Stimulated activated CD4-positive, alpha-beta T cell treated with anti-CD3 and anti-CD28 coated beads, TNF-alpha, amount 100 ng/mL, for 24 hours (primary cell): Measurements from ENCODE around the gene EVI2B.
"Not testable (repeated sequence)": the region's sequence is repeated elsewhere in the genome, so short reads cannot be mapped to it uniquely, and the experiment has no call there.

Source experiments
- DNase-seq, 3 experiments: peaks; one replicate each; pipeline ENCODE4 v3.0.0-alpha.2; 2020; ENCODE audit warnings: low read depth in 3 of 3

EVI2B gene

GRCh38 chr17:31313982-31314781 is at the start of gene EVI2B:
Gene EVI2B, minus strand, starts transcription at chr17:31314054. Its CDS starts 8,445 bp downstream, at chr17:31305609.
- DNase-seq = no peak

- no peak for DNase-seq
These were observed 44.1 kb upstream of the EVI2B start for GRCh38 chr17:31357839-31358394.

- no peak for DNase-seq
These were observed 43.2 kb upstream of the EVI2B start for GRCh38 chr17:31357091-31357490.

- no peak for DNase-seq
These were observed 42.1 kb upstream of the EVI2B start for GRCh38 chr17:31355935-31356334.

GRCh38 chr17:31349454-31349853 is 35.6 kb upstream of the EVI2B start:
- no peak for DNase-seq

- DNase-seq = not testable (repeated sequence)
These were observed 31.4 kb upstream of the EVI2B start for GRCh38 chr17:31345191-31345747.

- DNase-seq = no peak
These were observed 26.2 kb upstream of the EVI2B start for GRCh38 chr17:31339906-31340661.

- DNase-seq = no peak
These were observed 15.4 kb upstream of the EVI2B start for GRCh38 chr17:31329221-31329620.

- DNase-seq = no peak
These were observed 14.3 kb upstream of the EVI2B start for GRCh38 chr17:31328160-31328535.

- DNase-seq = no peak
These were observed 13.8 kb upstream of the EVI2B start for GRCh38 chr17:31327534-31328159.

- DNase-seq = no peak
These were observed 9.7 kb upstream of the EVI2B start for GRCh38 chr17:31323551-31323950.

- no peak for DNase-seq
These were observed 8.1 kb upstream of the EVI2B start for GRCh38 chr17:31321966-31322365.

- DNase-seq = peak; percentile 46 to 66 (median 51)
These were observed 7.6 kb upstream of the EVI2B start, which contains the start of gene EVI2A for GRCh38 chr17:31321481-31321880. Gene EVI2A, minus strand, starts transcription at chr17:31321622. Its CDS starts 2,609 bp downstream, at chr17:31319013.

GRCh38 chr17:31320791-31321190 is 6.9 kb upstream of the EVI2B start:
- DNase-seq = no peak

- DNase-seq = no peak
These were observed 6.4 kb upstream of the EVI2B start for GRCh38 chr17:31320241-31320640.

- DNase-seq = no peak
These were observed 5.2 kb upstream of the EVI2B start for GRCh38 chr17:31318851-31319661.

GRCh38 chr17:31318298-31318801 is 4.5 kb upstream of the EVI2B start:
- peak in 2 of 3 experiments; percentile 33 to 46 for DNase-seq

- DNase-seq = no peak
These were observed 887 bp upstream of the EVI2B start for GRCh38 chr17:31314782-31315100.

- not testable (repeated sequence) for DNase-seq
These were observed 1.6 kb downstream of the EVI2B start for GRCh38 chr17:31312223-31312622.

- DNase-seq = no peak
These were observed 2.3 kb downstream of the EVI2B start for GRCh38 chr17:31311526-31311925.

GRCh38 chr17:31310886-31311285 is 3.0 kb downstream of the EVI2B start:
- DNase-seq = no peak
